Left ventricle myocardium inferior (tissue), 1 donor: Measurements from ENCODE around the gene TTF1. TPM values are rescaled to one million over a fixed set of nuclear protein-coding genes. Genes with fewer than 3 reads are reported as not detected.

Source experiments
- DNase-seq: peaks from one replicate; pipeline ENCODE4 v3.0.0-alpha.2; 2020
- H3K27ac ChIP-seq: fragments of 200-600 bp; replicated peaks from 2 replicates; pipeline ENCODE4 v1.8.0; 2021
- H3K27me3 ChIP-seq: fragments of 200-600 bp; 2 replicates; pipeline ENCODE4 v1.8.0; 2021; ENCODE audit warnings: low read depth
- H3K36me3 ChIP-seq: fragments of 200-600 bp; 2 replicates; pipeline ENCODE4 v1.8.0; 2021
- H3K4me1 ChIP-seq: fragments of 200-600 bp; 2 replicates; pipeline ENCODE4 v1.8.0; 2021
- H3K4me3 ChIP-seq: fragments of 200-600 bp; 2 replicates; pipeline ENCODE4 v1.8.0; 2021; ENCODE audit warnings: mild to moderate bottlenecking, moderate library complexity
- H3K9me3 ChIP-seq: fragments of 200-600 bp; replicated peaks from 2 replicates; pipeline ENCODE4 v1.8.0; 2021
- intact Hi-C: fragments of 100-400 bp; cut with micrococcal nuclease; formaldehyde crosslinking; loops from one replicate; pipeline ENCODE4 v1.11.0; 2022
- total RNA-seq: library from RNA; stranded (reverse); fragmentation: NEBNext Ultra II Directional; extraction: Animal tissue kit (Norgen Biotek cat#: 25700); gene quantifications from one replicate; pipeline ENCODE4 v1.2.1, GENCODE V29; 2021
- TF ChIP-seq, protein P1 (sequence below): fragments of 200-600 bp; IDR thresholded peaks from 2 replicates; pipeline ENCODE4 v1.8.0; 2021; ENCODE audit warnings: antibody characterized with exemption, mild to moderate bottlenecking, borderline replicate concordance
- donor health status: DM: no; HTN: yes; CAD: no; lungs with severe emphysema.

TTF1 gene
- total RNA-seq, 1 donor from 2014 or later: 16.2 TPM

GRCh38 chr9:132412089-132412488 lies 5.4 kb upstream of the TTF1 start:
- Histone ChIP-seq H3K4me1 (peaks cover 42% of the 10 kb centered on the region), H3K27ac (no peak overlapping the region), H3K36me3 (no peaks in the 10 kb centered on the region), H3K9me3 (no peaks in the 10 kb centered on the region), H3K27me3 (peaks cover 76% of the 10 kb centered on the region), H3K4me3 (no peak overlapping the region)
- intact Hi-C loops: no loop called here
- no peak for DNase-seq
- TF ChIP-seq, protein P1, sequence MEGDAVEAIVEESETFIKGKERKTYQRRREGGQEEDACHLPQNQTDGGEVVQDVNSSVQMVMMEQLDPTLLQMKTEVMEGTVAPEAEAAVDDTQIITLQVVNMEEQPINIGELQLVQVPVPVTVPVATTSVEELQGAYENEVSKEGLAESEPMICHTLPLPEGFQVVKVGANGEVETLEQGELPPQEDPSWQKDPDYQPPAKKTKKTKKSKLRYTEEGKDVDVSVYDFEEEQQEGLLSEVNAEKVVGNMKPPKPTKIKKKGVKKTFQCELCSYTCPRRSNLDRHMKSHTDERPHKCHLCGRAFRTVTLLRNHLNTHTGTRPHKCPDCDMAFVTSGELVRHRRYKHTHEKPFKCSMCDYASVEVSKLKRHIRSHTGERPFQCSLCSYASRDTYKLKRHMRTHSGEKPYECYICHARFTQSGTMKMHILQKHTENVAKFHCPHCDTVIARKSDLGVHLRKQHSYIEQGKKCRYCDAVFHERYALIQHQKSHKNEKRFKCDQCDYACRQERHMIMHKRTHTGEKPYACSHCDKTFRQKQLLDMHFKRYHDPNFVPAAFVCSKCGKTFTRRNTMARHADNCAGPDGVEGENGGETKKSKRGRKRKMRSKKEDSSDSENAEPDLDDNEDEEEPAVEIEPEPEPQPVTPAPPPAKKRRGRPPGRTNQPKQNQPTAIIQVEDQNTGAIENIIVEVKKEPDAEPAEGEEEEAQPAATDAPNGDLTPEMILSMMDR: peak; percentile 61

- TF ChIP-seq, protein P1: peak; percentile 73
- peak overlapping the region; percentile 66 for H3K4me3 ChIP-seq
- no peaks in the 10 kb centered on the region for H3K36me3 ChIP-seq
- peak; percentile 32 for DNase-seq
- intact Hi-C loops: no loop called here
- no peak overlapping the region for H3K27ac ChIP-seq
- H3K9me3 ChIP-seq: no peaks in the 10 kb centered on the region
- peaks cover 52% of the 10 kb centered on the region for H3K4me1 ChIP-seq
- peaks cover 67% of the 10 kb centered on the region for H3K27me3 ChIP-seq
Observed at GRCh38 chr9:132411091-132411508, 4.5 kb upstream of the TTF1 start.

- peak overlapping the region; percentile 66 for H3K4me3 ChIP-seq
- no peaks in the 10 kb centered on the region for H3K36me3 ChIP-seq
- peaks cover 56% of the 10 kb centered on the region for H3K4me1 ChIP-seq
- H3K9me3 ChIP-seq: no peaks in the 10 kb centered on the region
- intact Hi-C loops: no loop called here
- peaks cover 63% of the 10 kb centered on the region for H3K27me3 ChIP-seq
- peak overlapping the region; percentile 91 for H3K27ac ChIP-seq
- no peak for DNase-seq
- TF ChIP-seq, protein P1: no peak
Observed at GRCh38 chr9:132410642-132411041, 4.0 kb upstream of the TTF1 start.

- Histone ChIP-seq H3K4me3 (peak within 1 kb of the TSS; percentile 66), H3K36me3 (no peaks in the 10 kb centered on the region), H3K9me3 (no peaks in the 10 kb centered on the region), H3K4me1 (peaks cover 63% of the 10 kb centered on the region), H3K27me3 (peaks cover 56% of the 10 kb centered on the region), H3K27ac (peak within 1 kb of the TSS; percentile 91)
- peak; percentile 55 for DNase-seq
- TF ChIP-seq, protein P1: no peak
- intact Hi-C loops: no loop called here
Observed at GRCh38 chr9:132409828-132410528, 3.3 kb upstream of the TTF1 start, which contains the start of gene CFAP77. CFAP77 (plus strand) TSS chr9:132410211; CDS start chr9:132410272, 61 bp downstream.

DNA sequence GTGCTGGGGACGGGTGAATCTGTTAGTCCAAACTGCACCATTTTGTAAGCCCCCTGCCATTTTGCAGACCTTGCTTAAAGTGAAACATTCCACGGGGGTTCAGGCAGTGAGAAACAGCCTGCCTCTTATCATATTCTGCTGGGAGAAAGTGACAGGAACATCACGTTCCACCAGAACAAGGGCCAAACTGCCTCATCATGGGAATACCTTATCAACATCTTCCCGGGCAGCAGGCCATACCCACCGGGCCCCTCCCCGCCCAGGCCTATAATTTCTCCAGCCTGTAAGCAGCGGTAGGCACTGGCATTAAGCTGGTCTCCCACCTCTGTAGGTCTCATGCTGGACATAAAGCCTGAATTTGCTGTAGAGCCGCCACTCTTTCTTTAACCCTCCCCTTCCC lies 1.9 kb upstream of the TTF1 start:
- peaks cover 44% of the 10 kb centered on the region for H3K27me3 ChIP-seq
- no peak overlapping the region for H3K4me3 ChIP-seq
- peaks cover 75% of the 10 kb centered on the region for H3K4me1 ChIP-seq
- H3K27ac ChIP-seq: peak overlapping the region; percentile 91
- peaks cover under 1% of the 10 kb centered on the region for H3K36me3 ChIP-seq
- peak; percentile 78 for DNase-seq
- TF ChIP-seq, protein P1: no peak
- no peaks in the 10 kb centered on the region for H3K9me3 ChIP-seq
- intact Hi-C loops: no loop called here
